Amygdala (tissue), 56 donors: ENCODE results near the gene SLC66A2.

Experiments used
- DNase-seq, 56 donors: peaks; one replicate each; lab custom pipeline; 2025; lab: John Stamatoyannopoulos, UW

Gene SLC66A2

GRCh38 chr18:79856119-79857007, 95.1 kb downstream of the SLC66A2 start:
- peak in 1 of 56 donors; percentile 29 for DNase-seq

DNA sequence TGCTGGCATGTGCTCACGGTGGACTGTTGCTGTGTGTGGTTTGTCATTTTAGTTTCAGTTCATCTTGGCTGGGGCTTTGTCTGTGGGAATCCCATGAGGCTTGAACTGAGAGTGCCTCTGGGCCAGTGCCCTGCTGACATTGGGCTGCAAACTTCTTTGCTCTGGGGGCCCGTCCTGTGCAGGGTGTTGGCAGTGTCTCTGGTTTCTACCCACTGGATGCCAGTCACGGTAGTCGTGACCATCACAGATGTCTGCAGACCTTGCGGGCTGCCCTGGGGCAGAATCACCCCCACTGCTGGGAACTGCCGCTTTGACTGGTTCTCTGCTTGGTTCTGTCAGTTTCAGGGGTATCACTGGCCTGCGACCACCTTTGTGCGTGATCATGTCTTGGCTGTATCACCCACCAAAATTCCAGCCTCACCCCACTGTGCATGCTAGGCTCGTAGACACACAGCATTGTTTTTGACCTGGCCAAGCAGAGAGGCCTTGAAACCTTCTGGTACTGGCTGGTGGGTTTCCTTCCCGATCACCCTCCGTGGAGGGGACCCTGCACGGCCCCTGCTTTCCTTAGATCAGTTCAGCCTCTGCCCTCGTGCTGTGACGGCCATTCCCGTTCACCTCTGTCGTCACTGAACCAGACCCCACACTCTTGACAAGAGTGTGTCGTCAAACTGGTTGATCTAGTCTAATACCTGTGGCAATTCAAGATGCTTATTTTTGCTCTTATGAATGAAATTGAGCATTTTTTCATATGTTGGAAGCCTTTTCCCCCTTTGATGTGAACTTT, 96.1 kb downstream of the SLC66A2 start:
- no peak for DNase-seq

GRCh38 chr18:79853993-79854364, 97.5 kb downstream of the SLC66A2 start:
- DNase-seq, result no peak

DNA sequence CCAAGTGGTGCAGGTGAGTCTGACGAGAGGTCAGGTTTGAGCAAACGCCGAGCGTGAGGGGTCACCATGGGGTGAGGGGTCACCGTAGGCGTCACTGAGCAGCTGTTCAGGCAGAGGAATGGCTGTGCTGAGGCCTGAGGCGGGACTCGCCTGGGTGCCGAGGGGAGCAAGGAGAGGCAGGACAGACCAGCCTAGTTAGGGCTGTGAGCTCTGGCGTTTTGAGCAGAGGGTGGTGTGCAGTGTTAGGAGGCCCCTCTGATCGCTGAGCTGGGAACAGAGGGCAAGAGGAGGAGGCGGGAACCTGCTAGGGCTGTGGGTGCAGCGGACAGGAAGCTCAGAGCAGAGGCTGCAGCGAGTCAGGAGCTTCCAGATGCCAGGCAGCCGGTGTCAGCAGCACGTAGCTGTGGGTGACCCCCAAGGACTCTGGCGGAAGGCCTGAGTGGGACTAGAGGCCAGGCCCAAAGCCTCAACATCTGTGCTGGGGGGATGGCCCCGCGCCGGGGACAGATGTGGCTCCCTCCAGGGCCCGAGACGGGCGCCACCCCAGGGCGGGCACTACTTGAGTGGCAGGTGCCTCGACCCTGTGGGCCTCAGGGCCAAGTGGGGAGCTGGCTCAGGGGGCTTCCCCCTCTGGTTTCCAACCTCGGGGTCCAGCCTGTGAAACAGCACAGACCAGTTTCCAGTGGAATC, 98.0 kb downstream of the SLC66A2 start:
- DNase-seq, result no peak

DNA sequence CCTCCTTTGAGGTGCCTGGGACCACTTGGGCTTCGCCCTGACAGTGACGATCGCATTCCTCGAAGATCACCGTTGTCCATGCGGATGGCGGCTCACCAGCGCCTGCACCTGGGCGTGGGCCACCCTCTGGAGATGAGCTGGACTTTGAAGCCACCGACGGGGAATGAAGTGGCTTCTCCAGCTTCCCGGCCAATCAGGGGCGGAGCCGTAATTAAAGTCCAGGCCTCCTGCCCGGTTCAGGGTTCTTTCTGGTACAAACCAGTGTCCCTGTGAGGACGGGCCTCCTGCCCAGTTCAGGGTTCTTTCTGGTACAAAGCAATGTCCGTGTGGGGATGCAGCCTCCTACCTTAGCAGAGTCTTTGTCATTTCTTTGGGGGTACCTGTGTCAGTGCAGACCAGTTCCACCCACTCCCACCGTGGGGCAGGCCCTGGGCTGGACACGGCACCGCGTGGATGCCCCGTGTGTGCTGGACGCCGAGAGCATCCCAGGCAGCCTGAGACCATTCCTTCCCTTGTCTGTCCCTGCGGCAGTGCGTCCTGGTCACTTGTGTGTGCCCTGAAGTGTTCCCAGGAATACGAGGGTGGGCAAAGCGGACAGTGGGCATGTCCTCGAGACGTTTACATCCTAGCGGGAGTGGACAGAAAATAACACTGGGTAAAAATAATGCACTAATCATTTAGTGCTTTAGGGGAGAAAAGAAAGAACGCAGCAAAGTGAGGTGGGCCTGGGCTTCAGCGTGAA, 98.7 kb downstream of the SLC66A2 start:
- no peak for DNase-seq
